GM18505 (cell line): ENCODE results near the gene CCNF.
A peak's percentile ranks its signal among the peaks of the same experiment; 100 is the strongest.
"Not testable (repeated sequence)": the region's sequence is repeated elsewhere in the genome, so short reads cannot be mapped to it uniquely, and the experiment has no call there.

Experiments
- ATAC-seq: cut with Tn5 transposase; IDR thresholded peaks from one replicate; pipeline ENCODE4 v1.9.1; 2021; ENCODE audit not compliant: unreplicated experiment
- POLR2A ChIP-seq: IDR thresholded peaks from 4 replicates; pipeline ENCODE4 v1.6.1; 2011; ENCODE audit warnings: borderline replicate concordance; ENCODE audit not compliant: insufficient read depth, insufficient read length; ENCODE audit errors: extremely low read depth

The CCNF gene

GRCh38 chr16:2422123-2422867 is 7.0 kb upstream of the CCNF start:
- ATAC-seq: no peak
- TF ChIP-seq POLR2A: no peak

- no peak for ATAC-seq
- TF ChIP-seq POLR2A: no peak
Observed at GRCh38 chr16:2424061-2425007, 4.9 kb upstream of the CCNF start.

- ATAC-seq: no peak
- TF ChIP-seq POLR2A: no peak
Observed at GRCh38 chr16:2425008-2425518, 4.2 kb upstream of the CCNF start.

GRCh38 chr16:2425825-2426430 is 3.3 kb upstream of the CCNF start:
- TF ChIP-seq POLR2A: no peak
- no peak for ATAC-seq

- no peak for ATAC-seq
- TF ChIP-seq POLR2A: no peak
Observed at GRCh38 chr16:2426941-2427361, 2.3 kb upstream of the CCNF start.

GRCh38 chr16:2427526-2427925 is 1.7 kb upstream of the CCNF start:
- TF ChIP-seq POLR2A: no peak
- ATAC-seq: no peak

- no peak for TF ChIP-seq POLR2A
- peak; percentile 7 for ATAC-seq
Observed at GRCh38 chr16:2428051-2428783, 1.0 kb upstream of the CCNF start.

GRCh38 chr16:2428784-2429033 is 538 bp upstream of the CCNF start:
- no peak for TF ChIP-seq POLR2A
- no peak for ATAC-seq

GRCh38 chr16:2429771-2430663 is 770 bp downstream of the CCNF start:
- no peak for ATAC-seq
- TF ChIP-seq POLR2A: no peak

GRCh38 chr16:2432286-2432685 is 3.0 kb downstream of the CCNF start:
- no peak for TF ChIP-seq POLR2A
- ATAC-seq: no peak

GRCh38 chr16:2432801-2433505 is 3.7 kb downstream of the CCNF start:
- ATAC-seq: no peak

GRCh38 chr16:2435236-2435635 is 6.0 kb downstream of the CCNF start:
- not testable (repeated sequence) for ATAC-seq

More at GRCh38 chr16:2432801-2433505, 3.7 kb downstream of the CCNF start:
- no peak for TF ChIP-seq POLR2A
